Panc1 (cell line): Measurements from ENCODE around the gene ZNF25. TPM values are rescaled to one million over a fixed set of nuclear protein-coding genes. Genes with fewer than 3 reads are reported as not detected.

ENCODE experiments used
- ATAC-seq: fragments of 200-7000 bp; cut with Tn5 transposase; 2 replicates; pipeline ENCODE4 v1.9.1; 2020; ENCODE audit warnings: mild to moderate bottlenecking, moderate library complexity
- BruUV-seq: library from RNA; stranded (reverse); fragments of 400-500 nt; replicated peaks from 2 replicates; lab custom pipeline; 2021; lab: Mats Ljungman, UMichigan
- CTCF ChIA-PET: fragments of 300-600 bp; sonication (Branson Sonifier 250); formaldehyde crosslinking; loops from one replicate; lab custom pipeline; 2022; ENCODE audit warnings: antibody characterized with exemption; lab: Charles Lee
- POLR2A ChIA-PET: fragments of 300-600 bp; sonication (Branson Sonifier 250); formaldehyde crosslinking; loops from one replicate; lab custom pipeline; 2022; ENCODE audit warnings: antibody characterized with exemption; lab: Charles Lee
- DNase-seq: peaks from one replicate; pipeline ENCODE4 v3.0.0-alpha.2; 2010; ENCODE audit warnings: low read depth, low spot score
- H3K27ac ChIP-seq: 2 replicates; pipeline ENCODE4 v1.5.1; 2011; ENCODE audit warnings: mild to moderate bottlenecking, low read length, inconsistent platforms
- H3K27me3 ChIP-seq: fragments of 200-500 bp; sonication (Bioruptor generic); 2 replicates; pipeline ENCODE4 v1.6.0; 2014; ENCODE audit warnings: low read length, inconsistent platforms; ENCODE audit not compliant: control insufficient read depth, insufficient read depth
- H3K36me3 ChIP-seq: fragments of 200-500 bp; sonication (Bioruptor generic); 2 replicates; pipeline ENCODE4 v1.5.1; 2014; ENCODE audit warnings: inconsistent platforms, mild to moderate bottlenecking, low read length, moderate library complexity; ENCODE audit not compliant: control insufficient read depth, insufficient read depth
- H3K4me1 ChIP-seq: 2 replicates; pipeline ENCODE4 v1.5.1; 2011; ENCODE audit warnings: inconsistent platforms, mild to moderate bottlenecking, low read length, moderate library complexity; ENCODE audit not compliant: control insufficient read depth, insufficient read depth
- H3K4me3 ChIP-seq, 2 experiments: 2 replicates each; pipeline ENCODE4 v1.5.1; 2011 to 2012; ENCODE audit warnings: low read depth in 2 of 2, low read length in 2 of 2, mild to moderate bottlenecking in 2 of 2, inconsistent platforms in 1 of 2, moderate library complexity in 1 of 2
- H3K9me3 ChIP-seq: fragments of 200-500 bp; sonication (Bioruptor generic); 2 replicates; pipeline ENCODE4 v1.5.1; 2014; ENCODE audit warnings: low read depth, mild to moderate bottlenecking, inconsistent platforms, low read length, moderate library complexity; ENCODE audit not compliant: control insufficient read depth, insufficient read depth
- POLR2AphosphoS5 ChIP-seq: IDR thresholded peaks from 2 replicates; pipeline ENCODE4 v1.6.1; 2012; ENCODE audit warnings: mild to moderate bottlenecking, low read depth, low read length, moderate library complexity
- SIN3A ChIP-seq: IDR thresholded peaks from 2 replicates; pipeline ENCODE4 v1.6.1; 2012; ENCODE audit warnings: low read depth, mild to moderate bottlenecking, low read length, moderate library complexity, borderline replicate concordance; ENCODE audit not compliant: insufficient read depth
- TCF7L2 ChIP-seq: IDR thresholded peaks from 2 replicates; pipeline ENCODE4 v1.6.1; 2011; ENCODE audit warnings: mild to moderate bottlenecking, low read depth, low read length, inconsistent platforms
- in situ Hi-C: cut with HindIII; loops from 2 replicates; pipeline ENCODE4 v1.10.0; 2016; ENCODE audit warnings: low sequenced_read_pairs, low pct_unique_long_range_greater_than_20kb
- intact Hi-C: fragments of 100-400 bp; cut with micrococcal nuclease; formaldehyde crosslinking; loops from one replicate; pipeline ENCODE4 v1.10.0; 2022; ENCODE audit not compliant: unreplicated experiment
- total RNA-seq: library from RNA; stranded (reverse); gene quantifications from one replicate; pipeline ENCODE4 v1.2.1, GENCODE V29; 2021; ENCODE audit not compliant: unreplicated experiment
- TF ChIP-seq, protein P1 (sequence below): fragments of 450-650 bp; IDR thresholded peaks from 2 replicates; pipeline ENCODE4 v1.5.1; 2017; ENCODE audit warnings: mild to moderate bottlenecking
- TF ChIP-seq, protein P2 (sequence below), 2 experiments: IDR thresholded peaks; 2 replicates each; pipeline ENCODE4 v1.6.1; 2011 to 2012; ENCODE audit warnings: low read depth in 2 of 2, control low read depth in 1 of 2, low read length in 1 of 2, mild to moderate bottlenecking in 1 of 2, moderate library complexity in 1 of 2; ENCODE audit not compliant: insufficient read depth in 1 of 2

The ZNF25 gene
- total RNA-seq, 1 experiment from 2014 or later: 2.9 TPM

DNA sequence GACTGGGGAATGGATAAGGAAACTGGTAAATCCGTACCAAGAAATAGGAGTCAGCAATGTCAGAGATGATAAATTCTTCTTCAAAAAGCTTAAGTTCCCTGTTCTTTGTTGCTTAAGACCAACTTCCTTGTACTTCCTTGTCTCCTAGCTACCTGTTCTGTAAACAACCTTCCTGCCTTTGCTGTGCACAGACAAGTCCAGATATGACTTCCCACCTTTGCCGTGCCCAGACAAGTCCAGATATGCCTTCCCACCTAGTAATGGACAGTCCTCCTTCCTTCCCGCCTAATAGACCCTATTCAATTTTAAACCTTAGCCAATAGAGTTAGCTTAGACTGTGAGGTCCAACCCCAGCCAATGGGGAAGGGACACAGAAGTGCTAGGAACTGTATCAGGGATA is 31.5 kb upstream of the ZNF25 start:
- ATAC-seq (no peak), DNase-seq (no peak)
- no peak overlapping the region for H3K4me3 ChIP-seq
- BruUV-seq: no TSS peak
- TF ChIP-seq, protein P1, sequence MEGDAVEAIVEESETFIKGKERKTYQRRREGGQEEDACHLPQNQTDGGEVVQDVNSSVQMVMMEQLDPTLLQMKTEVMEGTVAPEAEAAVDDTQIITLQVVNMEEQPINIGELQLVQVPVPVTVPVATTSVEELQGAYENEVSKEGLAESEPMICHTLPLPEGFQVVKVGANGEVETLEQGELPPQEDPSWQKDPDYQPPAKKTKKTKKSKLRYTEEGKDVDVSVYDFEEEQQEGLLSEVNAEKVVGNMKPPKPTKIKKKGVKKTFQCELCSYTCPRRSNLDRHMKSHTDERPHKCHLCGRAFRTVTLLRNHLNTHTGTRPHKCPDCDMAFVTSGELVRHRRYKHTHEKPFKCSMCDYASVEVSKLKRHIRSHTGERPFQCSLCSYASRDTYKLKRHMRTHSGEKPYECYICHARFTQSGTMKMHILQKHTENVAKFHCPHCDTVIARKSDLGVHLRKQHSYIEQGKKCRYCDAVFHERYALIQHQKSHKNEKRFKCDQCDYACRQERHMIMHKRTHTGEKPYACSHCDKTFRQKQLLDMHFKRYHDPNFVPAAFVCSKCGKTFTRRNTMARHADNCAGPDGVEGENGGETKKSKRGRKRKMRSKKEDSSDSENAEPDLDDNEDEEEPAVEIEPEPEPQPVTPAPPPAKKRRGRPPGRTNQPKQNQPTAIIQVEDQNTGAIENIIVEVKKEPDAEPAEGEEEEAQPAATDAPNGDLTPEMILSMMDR: no peak
- TF ChIP-seq SIN3A: no peak
- TF ChIP-seq, protein P2, sequence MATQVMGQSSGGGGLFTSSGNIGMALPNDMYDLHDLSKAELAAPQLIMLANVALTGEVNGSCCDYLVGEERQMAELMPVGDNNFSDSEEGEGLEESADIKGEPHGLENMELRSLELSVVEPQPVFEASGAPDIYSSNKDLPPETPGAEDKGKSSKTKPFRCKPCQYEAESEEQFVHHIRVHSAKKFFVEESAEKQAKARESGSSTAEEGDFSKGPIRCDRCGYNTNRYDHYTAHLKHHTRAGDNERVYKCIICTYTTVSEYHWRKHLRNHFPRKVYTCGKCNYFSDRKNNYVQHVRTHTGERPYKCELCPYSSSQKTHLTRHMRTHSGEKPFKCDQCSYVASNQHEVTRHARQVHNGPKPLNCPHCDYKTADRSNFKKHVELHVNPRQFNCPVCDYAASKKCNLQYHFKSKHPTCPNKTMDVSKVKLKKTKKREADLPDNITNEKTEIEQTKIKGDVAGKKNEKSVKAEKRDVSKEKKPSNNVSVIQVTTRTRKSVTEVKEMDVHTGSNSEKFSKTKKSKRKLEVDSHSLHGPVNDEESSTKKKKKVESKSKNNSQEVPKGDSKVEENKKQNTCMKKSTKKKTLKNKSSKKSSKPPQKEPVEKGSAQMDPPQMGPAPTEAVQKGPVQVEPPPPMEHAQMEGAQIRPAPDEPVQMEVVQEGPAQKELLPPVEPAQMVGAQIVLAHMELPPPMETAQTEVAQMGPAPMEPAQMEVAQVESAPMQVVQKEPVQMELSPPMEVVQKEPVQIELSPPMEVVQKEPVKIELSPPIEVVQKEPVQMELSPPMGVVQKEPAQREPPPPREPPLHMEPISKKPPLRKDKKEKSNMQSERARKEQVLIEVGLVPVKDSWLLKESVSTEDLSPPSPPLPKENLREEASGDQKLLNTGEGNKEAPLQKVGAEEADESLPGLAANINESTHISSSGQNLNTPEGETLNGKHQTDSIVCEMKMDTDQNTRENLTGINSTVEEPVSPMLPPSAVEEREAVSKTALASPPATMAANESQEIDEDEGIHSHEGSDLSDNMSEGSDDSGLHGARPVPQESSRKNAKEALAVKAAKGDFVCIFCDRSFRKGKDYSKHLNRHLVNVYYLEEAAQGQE (IDR thresholded peaks at IDR 0.05; ENCODE audit: insufficient read depth in 1 of 2, low read depth in 2 of 2, low read length in 1 of 2): no peak
- no peak for TF ChIP-seq TCF7L2
- TF ChIP-seq POLR2AphosphoS5: no peak
- POLR2A ChIA-PET: interaction anchor here (0.6 kb wide), 1 partner anchor 31 kb away, joined by 6 read pairs; no protein-coding TSS in a partner anchor
- H3K27me3 ChIP-seq: no peaks in the 10 kb centered on the region
- H3K36me3 ChIP-seq: no peaks in the 10 kb centered on the region
- CTCF ChIA-PET: interaction anchor here (0.6 kb wide), 1 partner anchor 162 kb away, joined by 3 read pairs; no protein-coding TSS in a partner anchor
- peaks cover 3% of the 10 kb centered on the region; the same call in 1 of the 2 replicates for H3K4me1 ChIP-seq
- intact Hi-C loops (no loop called here), in situ Hi-C loops (no loop called here)
- H3K27ac ChIP-seq: no peak overlapping the region
- H3K9me3 ChIP-seq: no peaks in the 10 kb centered on the region

DNA sequence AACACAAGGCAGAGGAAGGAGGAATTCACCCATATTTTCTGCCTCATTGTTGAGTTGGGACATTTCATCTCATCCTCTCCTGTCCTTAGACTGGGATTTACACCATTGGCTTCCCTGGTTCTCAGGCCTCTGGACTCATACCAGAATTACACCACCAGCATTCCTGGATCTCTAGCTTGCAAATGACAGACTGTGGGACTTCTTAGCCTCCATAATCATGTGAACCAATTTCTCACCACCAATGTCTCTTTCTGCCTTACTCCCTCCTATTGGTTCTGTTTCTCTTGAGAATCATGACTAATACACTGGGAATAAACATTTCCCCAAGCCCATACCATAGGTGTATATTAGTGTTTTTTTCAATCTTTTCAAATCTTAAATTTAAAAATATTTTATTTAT is 31.1 kb upstream of the ZNF25 start:
- Histone ChIP-seq H3K27me3 (no peaks in the 10 kb centered on the region), H3K27ac (no peak overlapping the region), H3K4me1 (peaks cover 3% of the 10 kb centered on the region; the same call in 1 of the 2 replicates), H3K9me3 (no peaks in the 10 kb centered on the region), H3K36me3 (no peaks in the 10 kb centered on the region), H3K4me3 (no peak overlapping the region)
- DNase-seq (no peak), ATAC-seq (no peak)
- in situ Hi-C loops (no loop called here), intact Hi-C loops (no loop called here)
- CTCF ChIA-PET: interaction anchor here (0.6 kb wide), 1 partner anchor 161 kb away, joined by 3 read pairs; no protein-coding TSS in a partner anchor
- POLR2A ChIA-PET: interaction anchor here (0.6 kb wide), 1 partner anchor 31 kb away, joined by 6 read pairs; no protein-coding TSS in a partner anchor
- BruUV-seq: no TSS peak
- TF ChIP-seq, protein P1: no peak
- TF ChIP-seq, protein P2 (IDR thresholded peaks at IDR 0.05; ENCODE audit: insufficient read depth in 1 of 2, low read depth in 2 of 2, low read length in 1 of 2): no peak
- no peak for TF ChIP-seq TCF7L2
- TF ChIP-seq POLR2AphosphoS5: no peak
- no peak for TF ChIP-seq SIN3A
